NCI-H526 treated with DMSO at 0.1 percent for 48 hours (cell line): ENCODE results near the gene ZNF648.
"Not testable (repeated sequence)": the region's sequence is repeated elsewhere in the genome, so short reads cannot be mapped to it uniquely, and the experiment has no call there.

Experiments used
- DNase-seq: peaks from one replicate; lab custom pipeline; 2025; lab: John Stamatoyannopoulos, UW

The ZNF648 gene

GRCh38 chr1:182029002-182029378, 32.5 kb downstream of the ZNF648 start:
- DNase-seq, result no peak

- DNase-seq, result no peak
Measured at GRCh38 chr1:182015360-182015759, 46.2 kb downstream of the ZNF648 start.

- not testable (repeated sequence) for DNase-seq
Measured at GRCh38 chr1:182010800-182011370, 50.6 kb downstream of the ZNF648 start.

- not testable (repeated sequence) for DNase-seq
Measured at GRCh38 chr1:182005398-182005797, 56.1 kb downstream of the ZNF648 start.

- no peak for DNase-seq
Measured at GRCh38 chr1:182004601-182005000, 56.9 kb downstream of the ZNF648 start.
